HepG2 (cell line): ENCODE measurements around the gene CENPW. TPM values are rescaled to one million over a fixed set of nuclear protein-coding genes. Genes with fewer than 3 reads are reported as not detected.

ENCODE experiments used
- DR1 ChIP-seq: sonication (generic); formaldehyde crosslinking; IDR thresholded peaks from 2 replicates; pipeline ENCODE4 v1.8.0; 2021; ENCODE audit warnings: mild to moderate bottlenecking, missing genetic modification reagents, inconsistent platforms
- FLYWCH1 ChIP-seq: sonication (generic); formaldehyde crosslinking; IDR thresholded peaks from 2 replicates; pipeline ENCODE4 v1.8.1; 2023; ENCODE audit warnings: mild to moderate bottlenecking, missing genetic modification reagents
- IKZF1 ChIP-seq: fragments of 450-650 bp; IDR thresholded peaks from 2 replicates; pipeline ENCODE4 v1.7.1; 2016
- JDP2 ChIP-seq: sonication (generic); formaldehyde crosslinking; IDR thresholded peaks from 2 replicates; pipeline ENCODE4 v1.8.1; 2022; ENCODE audit warnings: missing genetic modification reagents, borderline replicate concordance
- JUN ChIP-seq: sonication (generic); formaldehyde crosslinking; IDR thresholded peaks from 2 replicates; pipeline ENCODE4 v1.4.0; 2020; ENCODE audit warnings: mild to moderate bottlenecking, missing genetic modification reagents
- KAT8 ChIP-seq: IDR thresholded peaks from 2 replicates; pipeline ENCODE4 v1.6.1; 2016; ENCODE audit warnings: missing genetic modification reagents, missing compliant biosample characterization
- KLF13 ChIP-seq: sonication (generic); formaldehyde crosslinking; IDR thresholded peaks from 2 replicates; pipeline ENCODE4 v1.4.0; 2020; ENCODE audit warnings: mild to moderate bottlenecking, missing genetic modification reagents
- NBN ChIP-seq: fragments of 450-650 bp; conservative IDR thresholded peaks from 2 replicates; pipeline ENCODE4 v1.6.1; 2017
- NCOA1 ChIP-seq: sonication (generic); formaldehyde crosslinking; IDR thresholded peaks from 2 replicates; pipeline ENCODE4 v1.9.0; 2021; ENCODE audit warnings: missing genetic modification reagents
- TARDBP ChIP-seq: sonication (generic); formaldehyde crosslinking; IDR thresholded peaks from 2 replicates; pipeline ENCODE4 v1.8.0; 2022; ENCODE audit warnings: mild to moderate bottlenecking, missing genetic modification reagents
- U2AF1 ChIP-seq: fragments of 200-400 bp; formaldehyde crosslinking; optimal IDR thresholded peaks from 2 replicates; pipeline ENCODE3; 2017; ENCODE audit warnings: mild to moderate bottlenecking, low read depth, low read length
- YY1 ChIP-seq: IDR thresholded peaks from 2 replicates; pipeline ENCODE4 v1.6.1; 2011; ENCODE audit warnings: low read length, low read depth, moderate library complexity, mild to moderate bottlenecking; ENCODE audit not compliant: insufficient read depth, insufficient replicate concordance
- ZFP36L2 ChIP-seq: sonication (generic); formaldehyde crosslinking; IDR thresholded peaks from 2 replicates; pipeline ENCODE4 v1.4.0; 2020; ENCODE audit warnings: missing genetic modification reagents
- ZNF205 ChIP-seq: IDR thresholded peaks from 2 replicates; pipeline ENCODE4 v1.6.1; 2018; ENCODE audit warnings: missing biosample characterization, missing genetic modification reagents
- ZNF563 ChIP-seq: sonication (generic); formaldehyde crosslinking; IDR thresholded peaks from 2 replicates; pipeline ENCODE4 v1.8.0; 2022; ENCODE audit warnings: mild to moderate bottlenecking, moderate library complexity, missing genetic modification reagents
- polyA plus RNA-seq, 8 experiments: library from polyadenylated mRNA; depleted of rRNA in 3 of 8; stranded (reverse) in 7 of 8; unstranded in 1 of 8; fragments of >200 nt; fragmentation: Illumina TruSeq in 4 of 8; extraction: Trizol in 4 of 8; gene quantifications; 2 replicates each; pipeline versions ENCODE4 v1.2.1 to v1.2.3, GENCODE V29; 2011 to 2016; ENCODE audit warnings: low read depth in 4 of 8, missing spikeins in 1 of 8, mixed read lengths in 1 of 8; ENCODE audit not compliant: insufficient read depth in 1 of 8
- total RNA-seq, 5 experiments: library from RNA; depleted of rRNA; stranded (reverse); fragments of >200 nt; fragmentation: Illumina TruSeq; extraction: Trizol; gene quantifications; 2 replicates each; pipeline ENCODE4 v1.2.3, GENCODE V29; 2016; ENCODE audit warnings: low read depth in 1 of 5
- TF ChIP-seq, protein P1 (sequence below): sonication (generic); formaldehyde crosslinking; IDR thresholded peaks from 2 replicates; pipeline ENCODE4 v1.4.0; 2020; ENCODE audit warnings: mild to moderate bottlenecking, missing genetic modification reagents, borderline replicate concordance
- TF ChIP-seq, protein P2 (sequence below): sonication (generic); formaldehyde crosslinking; IDR thresholded peaks from 2 replicates; pipeline ENCODE4 v1.4.0; 2020; ENCODE audit warnings: missing genetic modification reagents
- TF ChIP-seq, protein P3 (sequence below): sonication (generic); formaldehyde crosslinking; IDR thresholded peaks from 2 replicates; pipeline ENCODE4 v1.4.0; 2020; ENCODE audit warnings: missing genetic modification reagents
- TF ChIP-seq, protein P4 (sequence below): sonication (generic); formaldehyde crosslinking; IDR thresholded peaks from 2 replicates; pipeline ENCODE4 v1.5.0; 2020; ENCODE audit warnings: missing genetic modification reagents
- TF ChIP-seq, protein P5 (sequence below): sonication (generic); formaldehyde crosslinking; conservative IDR thresholded peaks from 2 replicates; pipeline ENCODE4 v1.4.0; 2020; ENCODE audit warnings: missing genetic modification reagents

The CENPW gene
- total and polyA plus RNA-seq, 2 of the 13 experiments (the other 11 are each of a cell fraction or from before 2014, with no cell fraction given): 8.6 to 94.7 TPM

DNA sequence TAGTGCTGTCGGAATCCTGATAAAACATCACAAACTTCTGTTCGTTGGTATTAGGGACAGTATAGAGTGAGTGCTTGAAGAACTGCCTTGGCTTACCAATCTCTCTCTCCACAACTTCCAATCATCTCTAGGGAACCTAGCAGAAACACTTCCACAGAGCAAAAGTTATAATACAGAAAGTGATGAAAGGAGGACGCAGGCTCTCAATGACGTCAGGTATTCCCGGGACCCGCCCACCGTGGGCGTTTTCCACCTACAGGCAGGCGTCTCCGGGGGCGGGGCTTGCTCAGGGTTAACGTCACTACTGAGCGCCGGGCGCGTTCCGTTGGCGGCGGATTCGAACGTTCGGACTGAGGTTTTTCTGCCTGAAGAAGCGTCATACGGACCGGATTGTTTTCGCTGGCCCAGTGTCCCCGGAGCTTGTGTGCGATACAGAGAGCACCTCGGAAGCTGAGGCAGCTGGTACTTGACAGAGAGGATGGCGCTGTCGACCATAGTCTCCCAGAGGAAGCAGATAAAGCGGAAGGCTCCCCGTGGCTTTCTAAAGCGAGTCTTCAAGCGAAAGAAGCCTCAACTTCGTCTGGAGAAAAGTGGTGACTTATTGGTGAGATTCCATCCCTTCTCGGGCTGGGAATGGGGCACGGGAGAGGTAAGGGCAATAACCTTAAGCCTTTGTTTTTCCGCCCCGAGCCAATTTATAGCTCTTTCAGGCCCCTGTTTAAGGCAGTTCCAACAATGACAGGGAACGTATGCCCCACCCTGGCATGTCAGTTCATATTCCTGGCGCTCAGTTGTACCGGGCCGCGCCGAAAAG is at the start of gene CENPW (continued):
- TF ChIP-seq ZNF563 (CRISPR knock-in tag) (no peak), ZNF205 (peak; percentile 41; the same call in 1 of the 2 replicates), YY1 (peak; percentile 54), ZFP36L2 (CRISPR knock-in tag) (0 out of 2 replicates have a peak, but pooled peaks have one; percentile 34), NBN (no peak), KLF13 (CRISPR knock-in tag) (no peak), JDP2 (CRISPR knock-in tag) (no peak), KAT8 (CRISPR knock-in tag) (peak; percentile 95), NCOA1 (CRISPR knock-in tag) (no peak), JUN (CRISPR knock-in tag) (peak; percentile 42; the same call in 1 of the 2 replicates), U2AF1 (no peak), TARDBP (CRISPR knock-in tag) (peak; percentile 79), IKZF1 (no peak), FLYWCH1 (CRISPR knock-in tag) (0 out of 2 replicates have a peak, but pooled peaks have one; percentile 25), DR1 (CRISPR knock-in tag) (0 out of 2 replicates have a peak, but pooled peaks have one; percentile 77)
- TF ChIP-seq, protein P1, sequence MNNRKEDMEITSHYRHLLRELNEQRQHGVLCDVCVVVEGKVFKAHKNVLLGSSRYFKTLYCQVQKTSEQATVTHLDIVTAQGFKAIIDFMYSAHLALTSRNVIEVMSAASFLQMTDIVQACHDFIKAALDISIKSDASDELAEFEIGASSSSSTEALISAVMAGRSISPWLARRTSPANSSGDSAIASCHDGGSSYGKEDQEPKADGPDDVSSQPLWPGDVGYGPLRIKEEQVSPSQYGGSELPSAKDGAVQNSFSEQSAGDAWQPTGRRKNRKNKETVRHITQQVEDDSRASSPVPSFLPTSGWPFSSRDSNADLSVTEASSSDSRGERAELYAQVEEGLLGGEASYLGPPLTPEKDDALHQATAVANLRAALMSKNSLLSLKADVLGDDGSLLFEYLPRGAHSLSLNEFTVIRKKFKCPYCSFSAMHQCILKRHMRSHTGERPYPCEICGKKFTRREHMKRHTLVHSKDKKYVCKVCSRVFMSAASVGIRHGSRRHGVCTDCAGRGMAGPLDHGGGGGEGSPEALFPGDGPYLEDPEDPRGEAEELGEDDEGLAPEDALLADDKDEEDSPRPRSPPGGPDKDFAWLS: no peak
- TF ChIP-seq, protein P2, sequence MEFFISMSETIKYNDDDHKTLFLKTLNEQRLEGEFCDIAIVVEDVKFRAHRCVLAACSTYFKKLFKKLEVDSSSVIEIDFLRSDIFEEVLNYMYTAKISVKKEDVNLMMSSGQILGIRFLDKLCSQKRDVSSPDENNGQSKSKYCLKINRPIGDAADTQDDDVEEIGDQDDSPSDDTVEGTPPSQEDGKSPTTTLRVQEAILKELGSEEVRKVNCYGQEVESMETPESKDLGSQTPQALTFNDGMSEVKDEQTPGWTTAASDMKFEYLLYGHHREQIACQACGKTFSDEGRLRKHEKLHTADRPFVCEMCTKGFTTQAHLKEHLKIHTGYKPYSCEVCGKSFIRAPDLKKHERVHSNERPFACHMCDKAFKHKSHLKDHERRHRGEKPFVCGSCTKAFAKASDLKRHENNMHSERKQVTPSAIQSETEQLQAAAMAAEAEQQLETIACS: 0 out of 2 replicates have a peak, but pooled peaks have one; percentile 33
- TF ChIP-seq, protein P3, sequence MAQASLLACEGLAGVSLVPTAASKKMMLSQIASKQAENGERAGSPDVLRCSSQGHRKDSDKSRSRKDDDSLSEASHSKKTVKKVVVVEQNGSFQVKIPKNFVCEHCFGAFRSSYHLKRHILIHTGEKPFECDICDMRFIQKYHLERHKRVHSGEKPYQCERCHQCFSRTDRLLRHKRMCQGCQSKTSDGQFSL (CRISPR knock-in tag): no peak
- TF ChIP-seq, protein P4, sequence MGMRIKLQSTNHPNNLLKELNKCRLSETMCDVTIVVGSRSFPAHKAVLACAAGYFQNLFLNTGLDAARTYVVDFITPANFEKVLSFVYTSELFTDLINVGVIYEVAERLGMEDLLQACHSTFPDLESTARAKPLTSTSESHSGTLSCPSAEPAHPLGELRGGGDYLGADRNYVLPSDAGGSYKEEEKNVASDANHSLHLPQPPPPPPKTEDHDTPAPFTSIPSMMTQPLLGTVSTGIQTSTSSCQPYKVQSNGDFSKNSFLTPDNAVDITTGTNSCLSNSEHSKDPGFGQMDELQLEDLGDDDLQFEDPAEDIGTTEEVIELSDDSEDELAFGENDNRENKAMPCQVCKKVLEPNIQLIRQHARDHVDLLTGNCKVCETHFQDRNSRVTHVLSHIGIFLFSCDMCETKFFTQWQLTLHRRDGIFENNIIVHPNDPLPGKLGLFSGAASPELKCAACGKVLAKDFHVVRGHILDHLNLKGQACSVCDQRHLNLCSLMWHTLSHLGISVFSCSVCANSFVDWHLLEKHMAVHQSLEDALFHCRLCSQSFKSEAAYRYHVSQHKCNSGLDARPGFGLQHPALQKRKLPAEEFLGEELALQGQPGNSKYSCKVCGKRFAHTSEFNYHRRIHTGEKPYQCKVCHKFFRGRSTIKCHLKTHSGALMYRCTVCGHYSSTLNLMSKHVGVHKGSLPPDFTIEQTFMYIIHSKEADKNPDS: no peak
- TF ChIP-seq, protein P5, sequence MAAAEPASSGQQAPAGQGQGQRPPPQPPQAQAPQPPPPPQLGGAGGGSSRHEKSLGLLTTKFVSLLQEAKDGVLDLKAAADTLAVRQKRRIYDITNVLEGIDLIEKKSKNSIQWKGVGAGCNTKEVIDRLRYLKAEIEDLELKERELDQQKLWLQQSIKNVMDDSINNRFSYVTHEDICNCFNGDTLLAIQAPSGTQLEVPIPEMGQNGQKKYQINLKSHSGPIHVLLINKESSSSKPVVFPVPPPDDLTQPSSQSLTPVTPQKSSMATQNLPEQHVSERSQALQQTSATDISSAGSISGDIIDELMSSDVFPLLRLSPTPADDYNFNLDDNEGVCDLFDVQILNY (CRISPR knock-in tag): peak; percentile 100
